ENCODE data around the gene RBM18. TPM values are rescaled to one million over a fixed set of nuclear protein-coding genes. Genes with fewer than 3 reads are reported as not detected.

The RBM18 gene
- total RNA-seq, 4 donors from 2014 or later = 8.8 to 12.2 (median 10.3) TPM

- TF ChIP-seq CTCF (IDR thresholded peaks at IDR 0.05) = no peak
- ATAC-seq (ENCODE audit: low FRiP score) = no peak
- DNase-seq (ENCODE audit: low spot score) = peak; percentile 36
Observed at GRCh38 chr9:122261469-122261881, 3.2 kb downstream of the RBM18 start.

DNA sequence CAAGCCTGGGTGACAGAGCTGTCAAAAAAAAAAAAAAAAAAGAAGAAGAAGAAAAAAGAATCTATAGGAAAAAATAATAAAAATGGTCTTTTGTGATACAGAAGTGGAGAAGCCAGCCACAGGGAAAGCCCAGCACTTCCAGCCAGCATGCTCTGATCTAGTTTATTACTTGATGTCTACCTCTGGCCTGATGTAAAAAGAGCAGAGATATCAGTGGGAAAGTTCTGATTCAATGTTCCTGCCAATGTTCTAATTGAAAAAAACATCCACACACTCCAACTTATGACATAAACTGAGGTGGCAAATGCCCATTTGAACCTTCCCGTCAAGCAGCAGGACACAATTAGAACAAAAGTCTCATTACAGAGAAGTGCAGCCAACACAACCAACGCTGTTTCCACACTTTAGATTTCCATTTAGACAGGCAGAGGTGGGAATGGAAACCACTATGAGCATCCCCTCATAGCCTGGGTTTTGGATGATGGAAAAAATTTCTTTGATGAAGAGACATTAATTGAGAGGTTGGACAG, 5.7 kb downstream of the RBM18 start:
- TF ChIP-seq CTCF (IDR thresholded peaks at IDR 0.05) = no peak
- DNase-seq (ENCODE audit: low spot score) (no peak), ATAC-seq (ENCODE audit: low FRiP score) (no peak)

- TF ChIP-seq CTCF (IDR thresholded peaks at IDR 0.05) = no peak
- no peak for DNase-seq (ENCODE audit: low spot score)
- ATAC-seq (ENCODE audit: low FRiP score) = no peak
Observed at GRCh38 chr9:122256206-122256605, 8.4 kb downstream of the RBM18 start.

GRCh38 chr9:122254761-122255160, 9.9 kb downstream of the RBM18 start:
- no peak for ATAC-seq (ENCODE audit: low FRiP score)
- DNase-seq (ENCODE audit: low spot score) = no peak
- no peak for TF ChIP-seq CTCF (IDR thresholded peaks at IDR 0.05)

- TF ChIP-seq CTCF (IDR thresholded peaks at IDR 0.05) = no peak
- no peak for DNase-seq (ENCODE audit: low spot score)
- no peak for ATAC-seq (ENCODE audit: low FRiP score)
Observed at GRCh38 chr9:122252796-122253195, 11.8 kb downstream of the RBM18 start.

GRCh38 chr9:122251351-122251750, 13.3 kb downstream of the RBM18 start:
- DNase-seq (ENCODE audit: low spot score) (no peak), ATAC-seq (ENCODE audit: low FRiP score) (no peak)
- TF ChIP-seq CTCF (IDR thresholded peaks at IDR 0.05) = no peak

GRCh38 chr9:122248448-122248865, 16.2 kb downstream of the RBM18 start:
- TF ChIP-seq CTCF (IDR thresholded peaks at IDR 0.05) = no peak
- no peak for ATAC-seq (ENCODE audit: low FRiP score)
- no peak for DNase-seq (ENCODE audit: low spot score)

All from omental fat pad (tissue), 4 donors.